HepG2 (cell line): ENCODE measurements around the gene KLF13. TPM values are rescaled to one million over a fixed set of nuclear protein-coding genes. Genes with fewer than 3 reads are reported as not detected.

Source experiments
- AKAP8 ChIP-seq: sonication (generic); formaldehyde crosslinking; IDR thresholded peaks from 2 replicates; pipeline ENCODE4 v1.5.1; 2020; ENCODE audit warnings: mild to moderate bottlenecking, missing genetic modification reagents
- ARID2 ChIP-seq: sonication (generic); formaldehyde crosslinking; IDR thresholded peaks from 2 replicates; pipeline ENCODE4 v1.8.1; 2022; ENCODE audit warnings: mild to moderate bottlenecking, missing genetic modification reagents, borderline replicate concordance
- CBX5 ChIP-seq: sonication (generic); formaldehyde crosslinking; IDR thresholded peaks from 2 replicates; pipeline ENCODE4 v1.4.0; 2020; ENCODE audit warnings: missing genetic modification reagents, borderline replicate concordance
- DPF2 ChIP-seq: sonication (generic); formaldehyde crosslinking; IDR thresholded peaks from 2 replicates; pipeline ENCODE4 v1.4.0; 2020; ENCODE audit warnings: mild to moderate bottlenecking, low read depth, missing genetic modification reagents, borderline replicate concordance
- ELF4 ChIP-seq: sonication (generic); formaldehyde crosslinking; IDR thresholded peaks from 2 replicates; pipeline ENCODE4 v1.5.0; 2020; ENCODE audit warnings: missing genetic modification reagents, mild to moderate bottlenecking, moderate library complexity, borderline replicate concordance
- GABPA ChIP-seq, 2 experiments: IDR thresholded peaks; 2 replicates each; pipeline ENCODE4 v1.6.1; 2011 to 2016; ENCODE audit warnings: low read depth in 2 of 2, low read length in 1 of 2, missing biosample characterization in 1 of 2, missing genetic modification characterization in 1 of 2
- HNRNPLL ChIP-seq: fragments of 200-400 bp; formaldehyde crosslinking; IDR thresholded peaks from 2 replicates; pipeline ENCODE4 v1.6.1; 2017; ENCODE audit warnings: mild to moderate bottlenecking, low read depth, low read length; ENCODE audit not compliant: poor library complexity, severe bottlenecking
- ISX ChIP-seq: sonication (generic); formaldehyde crosslinking; conservative IDR thresholded peaks from 2 replicates; pipeline ENCODE4 v1.5.0; 2020; ENCODE audit warnings: missing genetic modification reagents
- JDP2 ChIP-seq: sonication (generic); formaldehyde crosslinking; IDR thresholded peaks from 2 replicates; pipeline ENCODE4 v1.8.1; 2022; ENCODE audit warnings: missing genetic modification reagents, borderline replicate concordance
- JUNB ChIP-seq: sonication (generic); formaldehyde crosslinking; IDR thresholded peaks from 2 replicates; pipeline ENCODE4 v1.8.0; 2022; ENCODE audit warnings: missing genetic modification reagents, mild to moderate bottlenecking, borderline replicate concordance
- MEIS2 ChIP-seq: sonication (generic); formaldehyde crosslinking; IDR thresholded peaks from 2 replicates; pipeline ENCODE4 v1.9.0; 2021; ENCODE audit warnings: mild to moderate bottlenecking, missing genetic modification reagents
- MYC ChIP-seq: sonication (generic); formaldehyde crosslinking; IDR thresholded peaks from 2 replicates; pipeline ENCODE4 v1.9.0; 2021; ENCODE audit warnings: missing genetic modification reagents, borderline replicate concordance
- NCOA1 ChIP-seq: sonication (generic); formaldehyde crosslinking; IDR thresholded peaks from 2 replicates; pipeline ENCODE4 v1.9.0; 2021; ENCODE audit warnings: missing genetic modification reagents
- STAG1 ChIP-seq: sonication (generic); formaldehyde crosslinking; IDR thresholded peaks from 2 replicates; pipeline ENCODE4 v1.4.0; 2020; ENCODE audit warnings: missing genetic modification reagents
- TBL1XR1 ChIP-seq: fragments of 150-350 bp; IDR thresholded peaks from 2 replicates; pipeline ENCODE4 v1.6.1; 2014; ENCODE audit warnings: borderline replicate concordance, low read length; ENCODE audit not compliant: partially characterized antibody
- TSC22D2 ChIP-seq: sonication (generic); formaldehyde crosslinking; IDR thresholded peaks from 2 replicates; pipeline ENCODE4 v1.5.1; 2020; ENCODE audit warnings: missing genetic modification reagents, mild to moderate bottlenecking, borderline replicate concordance
- ZFY ChIP-seq: sonication (generic); formaldehyde crosslinking; IDR thresholded peaks from 2 replicates; pipeline ENCODE4 v1.4.0; 2020; ENCODE audit warnings: missing genetic modification reagents
- ZIK1 ChIP-seq: sonication (generic); formaldehyde crosslinking; IDR thresholded peaks from 2 replicates; pipeline ENCODE4 v1.5.0; 2020; ENCODE audit warnings: mild to moderate bottlenecking, low read depth, missing genetic modification reagents, borderline replicate concordance
- ZMAT3 ChIP-seq: sonication (generic); formaldehyde crosslinking; conservative IDR thresholded peaks from 2 replicates; pipeline ENCODE4 v1.7.0; 2021; ENCODE audit warnings: missing genetic modification reagents
- ZNF367 ChIP-seq: sonication (generic); formaldehyde crosslinking; IDR thresholded peaks from 2 replicates; pipeline ENCODE4 v1.4.0; 2020; ENCODE audit warnings: missing genetic modification reagents, borderline replicate concordance
- ZNF567 ChIP-seq: sonication (generic); formaldehyde crosslinking; IDR thresholded peaks from 2 replicates; pipeline ENCODE4 v1.8.1; 2023; ENCODE audit warnings: mild to moderate bottlenecking, missing genetic modification reagents, borderline replicate concordance
- ZNF616 ChIP-seq: sonication (generic); formaldehyde crosslinking; IDR thresholded peaks from 2 replicates; pipeline ENCODE4 v1.5.0; 2020; ENCODE audit warnings: low read depth, mild to moderate bottlenecking, missing genetic modification reagents
- ZNF780A ChIP-seq: sonication (generic); formaldehyde crosslinking; IDR thresholded peaks from 2 replicates; pipeline ENCODE4 v1.8.0; 2022; ENCODE audit warnings: mild to moderate bottlenecking, missing genetic modification reagents, moderate library complexity
- ZNF850 ChIP-seq: sonication (generic); formaldehyde crosslinking; conservative IDR thresholded peaks from 2 replicates; pipeline ENCODE4 v1.9.0; 2021; ENCODE audit warnings: mild to moderate bottlenecking, missing genetic modification reagents
- polyA plus RNA-seq, 8 experiments: library from polyadenylated mRNA; depleted of rRNA in 3 of 8; stranded (reverse) in 7 of 8; unstranded in 1 of 8; fragments of >200 nt; fragmentation: Illumina TruSeq in 4 of 8; extraction: Trizol in 4 of 8; gene quantifications; 2 replicates each; pipeline versions ENCODE4 v1.2.1 to v1.2.3, GENCODE V29; 2011 to 2016; ENCODE audit warnings: low read depth in 4 of 8, missing spikeins in 1 of 8, mixed read lengths in 1 of 8; ENCODE audit not compliant: insufficient read depth in 1 of 8
- total RNA-seq, 5 experiments: library from RNA; depleted of rRNA; stranded (reverse); fragments of >200 nt; fragmentation: Illumina TruSeq; extraction: Trizol; gene quantifications; 2 replicates each; pipeline ENCODE4 v1.2.3, GENCODE V29; 2016; ENCODE audit warnings: low read depth in 1 of 5
- TF ChIP-seq, protein P1 (sequence below): sonication (generic); formaldehyde crosslinking; IDR thresholded peaks from 2 replicates; pipeline ENCODE4 v1.4.0; 2020; ENCODE audit warnings: low read depth, mild to moderate bottlenecking, missing genetic modification reagents
- TF ChIP-seq, protein P2 (sequence below): fragments of 450-650 bp; IDR thresholded peaks from 2 replicates; pipeline ENCODE4 v1.6.1; 2016
- TF ChIP-seq, protein P3 (sequence below): sonication (generic); formaldehyde crosslinking; IDR thresholded peaks from 2 replicates; pipeline ENCODE4 v1.9.0; 2021; ENCODE audit warnings: missing genetic modification reagents, borderline replicate concordance

Gene KLF13
- total and polyA plus RNA-seq, 2 of the 13 experiments (the other 11 are each of a cell fraction or from before 2014, with no cell fraction given): 16.8 to 25.1 TPM

DNA sequence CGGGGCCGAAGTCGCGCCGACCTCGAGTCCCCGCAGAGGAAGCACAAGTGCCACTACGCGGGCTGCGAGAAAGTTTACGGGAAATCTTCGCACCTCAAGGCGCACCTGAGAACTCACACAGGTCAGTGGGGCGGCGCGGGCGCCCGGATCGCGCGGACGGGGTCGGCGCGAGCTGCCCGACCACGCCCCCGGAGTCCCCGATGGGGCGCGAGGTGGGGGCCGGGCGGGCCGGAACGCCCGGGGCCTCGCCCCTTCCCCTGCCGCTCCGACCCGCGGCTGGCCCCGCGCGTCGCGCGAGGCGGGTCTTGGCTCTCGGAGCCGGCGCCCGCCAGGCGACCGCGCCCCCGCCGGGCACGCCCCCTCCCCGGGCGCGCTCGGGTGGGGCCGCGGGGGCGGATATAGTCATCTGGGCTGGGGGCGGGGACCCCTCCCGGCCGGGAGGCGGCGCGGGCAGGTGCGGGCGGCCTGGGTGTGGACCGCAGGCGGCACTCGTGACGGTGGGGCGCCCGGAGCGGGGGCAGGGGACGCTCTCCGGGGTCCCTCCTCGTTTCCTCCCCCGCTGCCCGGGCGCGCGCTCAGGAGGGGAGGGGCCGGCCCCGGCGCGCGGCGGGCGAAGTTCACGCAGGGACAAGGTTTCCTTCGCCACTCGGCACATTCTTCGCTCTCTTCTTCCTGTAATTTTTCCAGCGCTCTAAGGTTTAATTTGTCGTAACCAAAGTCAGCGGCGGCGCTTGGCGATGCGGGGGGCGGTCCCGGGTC is 1.2 kb downstream of the KLF13 start (continued):
- TF ChIP-seq, protein P1, sequence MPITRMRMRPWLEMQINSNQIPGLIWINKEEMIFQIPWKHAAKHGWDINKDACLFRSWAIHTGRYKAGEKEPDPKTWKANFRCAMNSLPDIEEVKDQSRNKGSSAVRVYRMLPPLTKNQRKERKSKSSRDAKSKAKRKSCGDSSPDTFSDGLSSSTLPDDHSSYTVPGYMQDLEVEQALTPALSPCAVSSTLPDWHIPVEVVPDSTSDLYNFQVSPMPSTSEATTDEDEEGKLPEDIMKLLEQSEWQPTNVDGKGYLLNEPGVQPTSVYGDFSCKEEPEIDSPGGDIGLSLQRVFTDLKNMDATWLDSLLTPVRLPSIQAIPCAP (CRISPR knock-in tag): no peak
- TF ChIP-seq GABPA (IDR thresholded peaks at IDR 0.05; ENCODE audit: low read depth, low read length): no peak
- no peak for TF ChIP-seq GABPA (CRISPR knock-in tag; IDR thresholded peaks at IDR 0.05; ENCODE audit: low read depth)
- no peak for TF ChIP-seq ZIK1 (CRISPR knock-in tag)
- no peak for TF ChIP-seq CBX5 (CRISPR knock-in tag)
- TF ChIP-seq ZFY (CRISPR knock-in tag): peak; percentile 5; the same call in 1 of the 2 replicates
- TF ChIP-seq HNRNPLL: peak; percentile 50
- TF ChIP-seq ZMAT3 (CRISPR knock-in tag): no peak; the same call in 1 of the 2 replicates
- TF ChIP-seq ZNF567: no peak
- no peak for TF ChIP-seq TBL1XR1
- no peak for TF ChIP-seq DPF2
- no peak for TF ChIP-seq TSC22D2 (CRISPR knock-in tag)
- no peak for TF ChIP-seq JUNB
- TF ChIP-seq, protein P2, sequence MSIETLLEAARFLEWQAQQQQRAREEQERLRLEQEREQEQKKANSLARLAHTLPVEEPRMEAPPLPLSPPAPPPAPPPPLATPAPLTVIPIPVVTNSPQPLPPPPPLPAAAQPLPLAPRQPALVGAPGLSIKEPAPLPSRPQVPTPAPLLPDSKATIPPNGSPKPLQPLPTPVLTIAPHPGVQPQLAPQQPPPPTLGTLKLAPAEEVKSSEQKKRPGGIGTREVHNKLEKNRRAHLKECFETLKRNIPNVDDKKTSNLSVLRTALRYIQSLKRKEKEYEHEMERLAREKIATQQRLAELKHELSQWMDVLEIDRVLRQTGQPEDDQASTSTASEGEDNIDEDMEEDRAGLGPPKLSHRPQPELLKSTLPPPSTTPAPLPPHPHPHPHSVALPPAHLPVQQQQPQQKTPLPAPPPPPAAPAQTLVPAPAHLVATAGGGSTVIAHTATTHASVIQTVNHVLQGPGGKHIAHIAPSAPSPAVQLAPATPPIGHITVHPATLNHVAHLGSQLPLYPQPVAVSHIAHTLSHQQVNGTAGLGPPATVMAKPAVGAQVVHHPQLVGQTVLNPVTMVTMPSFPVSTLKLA: no peak
- TF ChIP-seq STAG1: no peak
- TF ChIP-seq ZNF616 (CRISPR knock-in tag): no peak
- TF ChIP-seq MEIS2 (CRISPR knock-in tag): no peak
- no peak for TF ChIP-seq ZNF367 (CRISPR knock-in tag)
- no peak for TF ChIP-seq JDP2
- no peak for TF ChIP-seq AKAP8 (CRISPR knock-in tag)
- no peak for TF ChIP-seq ELF4 (CRISPR knock-in tag)
- no peak for TF ChIP-seq NCOA1 (CRISPR knock-in tag)
- no peak for TF ChIP-seq ARID2 (CRISPR knock-in tag)
- TF ChIP-seq MYC (CRISPR knock-in tag): peak; percentile 41; the same call in 1 of the 2 replicates
- TF ChIP-seq ZNF850 (CRISPR knock-in tag): no peak
- TF ChIP-seq, protein P3, sequence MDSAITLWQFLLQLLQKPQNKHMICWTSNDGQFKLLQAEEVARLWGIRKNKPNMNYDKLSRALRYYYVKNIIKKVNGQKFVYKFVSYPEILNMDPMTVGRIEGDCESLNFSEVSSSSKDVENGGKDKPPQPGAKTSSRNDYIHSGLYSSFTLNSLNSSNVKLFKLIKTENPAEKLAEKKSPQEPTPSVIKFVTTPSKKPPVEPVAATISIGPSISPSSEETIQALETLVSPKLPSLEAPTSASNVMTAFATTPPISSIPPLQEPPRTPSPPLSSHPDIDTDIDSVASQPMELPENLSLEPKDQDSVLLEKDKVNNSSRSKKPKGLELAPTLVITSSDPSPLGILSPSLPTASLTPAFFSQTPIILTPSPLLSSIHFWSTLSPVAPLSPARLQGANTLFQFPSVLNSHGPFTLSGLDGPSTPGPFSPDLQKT (CRISPR knock-in tag): no peak
- no peak for TF ChIP-seq ISX (CRISPR knock-in tag)
- no peak for TF ChIP-seq ZNF780A (CRISPR knock-in tag)
